HepG2 (cell line): ENCODE results near the gene TBC1D2B. TPM values are rescaled to one million over a fixed set of nuclear protein-coding genes. Genes with fewer than 3 reads are reported as not detected.

Experiments
- ATAC-seq: fragments of 200-7000 bp; cut with Tn5 transposase; 3 replicates; pipeline ENCODE4 v1.9.1; 2020; ENCODE audit warnings: mild to moderate bottlenecking, moderate library complexity
- BruUV-seq: library from RNA; stranded (reverse); fragments of 400-500 nt; replicated peaks from 2 replicates; lab custom pipeline; 2021; lab: Mats Ljungman, UMichigan
- CTCF ChIA-PET: fragments of 300-600 bp; formaldehyde crosslinking; extraction: SDS; loops from one replicate; lab custom pipeline; 2021; ENCODE audit warnings: low total read pairs, inconsistent platforms, low intra/inter-chr PET ratio; lab: Yijun Ruan, JAX
- POLR2A ChIA-PET: fragments of 350-600 bp; sonication (Branson Sonifier 250); formaldehyde crosslinking; loops from one replicate; lab custom pipeline; 2020; ENCODE audit warnings: antibody characterized with exemption, inconsistent platforms; lab: Yijun Ruan, JAX
- DNase-seq: peaks from one replicate; pipeline ENCODE4 v3.0.0-alpha.2; 2015; ENCODE audit warnings: low spot score
- FAIRE-seq: peaks from 3 replicates; lab custom pipeline; 2011; peaks lifted over from hg19 to GRCh38; lab: Jason Lieb, UNC
- H2AFZ ChIP-seq: one replicate; pipeline ENCODE4 v1.6.1; 2011; ENCODE audit warnings: low read length, inconsistent platforms
- H3K27ac ChIP-seq: fragments of 300-600 bp; 3 replicates; pipeline ENCODE4 v1.8.0; 2011; ENCODE audit warnings: mixed run types, mild to moderate bottlenecking, mixed read lengths, low read length, inconsistent platforms; ENCODE audit not compliant: insufficient read depth; ENCODE audit errors: extremely low read length
- H3K27me3 ChIP-seq, 2 experiments: fragments of 200-600 bp in 1 of 2; 2 replicates in 1 of 2; 3 replicates in 1 of 2; pipeline versions ENCODE4 v1.6.0 to v1.8.0; 2011; ENCODE audit warnings: low read length in 2 of 2, mild to moderate bottlenecking in 2 of 2, moderate library complexity in 2 of 2, inconsistent platforms in 1 of 2; ENCODE audit not compliant: insufficient read depth in 2 of 2, control insufficient read depth in 1 of 2
- H3K36me3 ChIP-seq, 2 experiments: fragments of 200-600 bp in 1 of 2; replicated peaks in 1 of 2; 2 replicates in 1 of 2; 3 replicates in 1 of 2; pipeline versions ENCODE4 v1.5.1 to v1.8.0; 2011; ENCODE audit warnings: low read length in 2 of 2, inconsistent platforms in 1 of 2; ENCODE audit not compliant: insufficient read depth in 2 of 2, control insufficient read depth in 1 of 2
- H3K4me1 ChIP-seq: 2 replicates; pipeline ENCODE4 v1.5.1; 2012; ENCODE audit warnings: low read length, inconsistent platforms; ENCODE audit not compliant: insufficient read depth
- H3K4me2 ChIP-seq: 2 replicates; pipeline ENCODE4 v1.6.0; 2011; ENCODE audit warnings: low read depth, low read length, inconsistent platforms
- H3K4me3 ChIP-seq, 3 experiments: fragments of 200-600 bp in 1 of 3; sonication (generic), shearing (Covaris generic) in 1 of 3; replicated peaks in 1 of 3; 2 replicates each; pipeline ENCODE4 v1.5.1; 2011 to 2016; ENCODE audit warnings: low read length in 3 of 3, inconsistent platforms in 2 of 3, low read depth in 2 of 3, mild to moderate bottlenecking in 2 of 3, control low read depth in 1 of 3, mixed read lengths in 1 of 3; ENCODE audit not compliant: insufficient read depth in 1 of 3
- H3K79me2 ChIP-seq: one replicate; pipeline ENCODE4 v1.6.1; 2011; ENCODE audit warnings: low read length, inconsistent platforms; ENCODE audit not compliant: insufficient read depth
- H3K9ac ChIP-seq: 2 replicates; pipeline ENCODE4 v1.6.0; 2011; ENCODE audit warnings: mild to moderate bottlenecking, low read depth, low read length, inconsistent platforms; ENCODE audit not compliant: insufficient read depth
- H3K9me3 ChIP-seq: 2 replicates; pipeline ENCODE4 v1.5.1; 2012; ENCODE audit warnings: mild to moderate bottlenecking, low read length
- H4K20me1 ChIP-seq: 2 replicates; pipeline ENCODE4 v1.6.0; 2011; ENCODE audit warnings: inconsistent platforms, mild to moderate bottlenecking, low read length, moderate library complexity; ENCODE audit not compliant: insufficient read depth
- IRF2 ChIP-seq: IDR thresholded peaks from 2 replicates; pipeline ENCODE4 v1.6.1; 2018; ENCODE audit warnings: missing genetic modification reagents, missing compliant biosample characterization
- NR0B2 ChIP-seq: sonication (generic); formaldehyde crosslinking; IDR thresholded peaks from 2 replicates; pipeline ENCODE4 v1.4.0; 2020; ENCODE audit warnings: mild to moderate bottlenecking, missing genetic modification reagents
- ZNF280D ChIP-seq: sonication (generic); formaldehyde crosslinking; IDR thresholded peaks from 2 replicates; pipeline ENCODE4 v1.5.1; 2020; ENCODE audit warnings: mild to moderate bottlenecking, missing genetic modification reagents
- ZNF30 ChIP-seq: sonication (generic); formaldehyde crosslinking; IDR thresholded peaks from 2 replicates; pipeline ENCODE4 v1.5.0; 2020; ENCODE audit warnings: mild to moderate bottlenecking, missing genetic modification reagents
- ZNF556 ChIP-seq: sonication (generic); formaldehyde crosslinking; IDR thresholded peaks from 2 replicates; pipeline ENCODE4 v1.4.0; 2020; ENCODE audit warnings: mild to moderate bottlenecking, missing genetic modification reagents, borderline replicate concordance
- WGBS: methylation state at CpG from one replicate; pipeline ENCODE4 v1.1.6; 2017; ENCODE audit warnings: low lambda C conversion rate; 5-methylcytosine and 5-hydroxymethylcytosine counted together
- in situ Hi-C: cut with HindIII; loops from 2 replicates; pipeline ENCODE4 v1.10.0; 2017; ENCODE audit warnings: low pct_unique_long_range_greater_than_20kb; ENCODE audit not compliant: extremely low pct_ligation_motif_present
- intact Hi-C: fragments of 100-400 bp; cut with micrococcal nuclease; formaldehyde crosslinking; loops from one replicate; pipeline ENCODE4 v1.10.0; 2022; ENCODE audit not compliant: unreplicated experiment
- polyA plus RNA-seq, 8 experiments: library from polyadenylated mRNA; depleted of rRNA in 3 of 8; stranded (reverse) in 7 of 8; unstranded in 1 of 8; fragments of >200 nt; fragmentation: Illumina TruSeq in 4 of 8; extraction: Trizol in 4 of 8; gene quantifications; 2 replicates each; pipeline versions ENCODE4 v1.2.1 to v1.2.3, GENCODE V29; 2011 to 2016; ENCODE audit warnings: low read depth in 4 of 8, missing spikeins in 1 of 8, mixed read lengths in 1 of 8; ENCODE audit not compliant: insufficient read depth in 1 of 8
- total RNA-seq, 5 experiments: library from RNA; depleted of rRNA; stranded (reverse); fragments of >200 nt; fragmentation: Illumina TruSeq; extraction: Trizol; gene quantifications; 2 replicates each; pipeline ENCODE4 v1.2.3, GENCODE V29; 2016; ENCODE audit warnings: low read depth in 1 of 5

The TBC1D2B gene
- total and polyA plus RNA-seq, 2 of the 13 experiments (the other 11 are each of a cell fraction or from before 2014, with no cell fraction given) = 10.1 to 14.4 TPM

GRCh38 chr15:78054966-78055365 lies 22.5 kb downstream of the TBC1D2B start:
- Histone ChIP-seq H3K27me3 (no peaks in the 10 kb centered on the region), H3K27ac (no peak overlapping the region), H3K4me2 (no peak overlapping the region), H3K4me1 (peaks cover 47% of the 10 kb centered on the region), H3K9me3 (no peaks in the 10 kb centered on the region), H3K4me3 (no peak overlapping the region), H3K9ac (no peak overlapping the region), H3K79me2 (peaks cover 29% of the 10 kb centered on the region), H3K36me3 (peaks cover 2 to 10% of the 10 kb centered on the region in 2 experiments; a peak in 2 of 5 replicates), H4K20me1 (peaks cover 4% of the 10 kb centered on the region; the same call in 1 of the 2 replicates), H2AFZ (no peak overlapping the region)
- 100% methylated on average over 1 of the region's 1 CpG for WGBS
- in situ Hi-C loops (no loop called here), intact Hi-C loops (no loop called here)
- ChIA-PET CTCF (no interaction called here), POLR2A (no interaction called here)
- FAIRE-seq = no peak
- no peak for TF ChIP-seq ZNF280D
- TF ChIP-seq ZNF556 (CRISPR knock-in tag) = no peak
- no peak for TF ChIP-seq IRF2
- TF ChIP-seq ZNF30 (CRISPR knock-in tag) = no peak
- no peak for TF ChIP-seq NR0B2 (CRISPR knock-in tag)
- ATAC-seq = no peak
- no TSS peak for BruUV-seq
- no peak for DNase-seq
